HS-5 (cell line): ENCODE measurements around the gene NAA38.

Experiments used
- DNase-seq: peaks from one replicate; pipeline ENCODE4 v3.0.0-alpha.2; 2012; ENCODE audit warnings: low read depth

The NAA38 gene

DNA sequence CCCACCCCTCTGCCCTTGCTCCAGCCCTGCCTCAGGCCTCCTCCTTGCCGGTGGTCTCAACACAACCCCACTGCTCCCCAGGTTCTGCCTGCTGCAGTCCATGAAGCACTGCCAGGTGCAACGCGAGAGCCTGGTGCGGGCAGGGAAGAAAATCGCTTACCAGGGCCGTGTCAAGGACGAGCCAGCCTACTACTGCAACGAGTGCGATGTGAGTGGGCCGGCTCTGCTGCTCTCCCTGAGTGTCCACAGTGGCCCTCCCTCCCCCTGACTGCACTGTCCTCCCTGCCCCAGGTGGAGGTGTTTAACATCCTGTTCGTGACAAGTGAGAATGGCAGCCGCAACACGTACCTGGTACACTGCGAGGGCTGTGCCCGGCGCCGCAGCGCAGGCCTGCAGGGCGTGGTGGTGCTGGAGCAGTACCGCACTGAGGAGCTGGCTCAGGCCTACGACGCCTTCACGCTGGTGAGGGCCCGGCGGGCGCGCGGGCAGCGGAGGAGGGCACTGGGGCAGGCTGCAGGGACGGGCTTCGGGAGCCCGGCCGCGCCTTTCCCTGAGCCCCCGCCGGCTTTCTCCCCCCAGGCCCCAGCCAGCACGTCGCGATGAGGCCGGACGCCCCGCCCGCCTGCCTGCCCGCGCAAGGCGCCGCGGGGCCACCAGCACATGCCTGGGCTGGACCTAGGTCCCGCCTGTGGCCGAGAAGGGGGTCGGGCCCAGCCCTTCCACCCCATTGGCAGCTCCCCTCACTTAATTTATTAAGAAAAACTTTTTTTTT is 4.3 kb downstream of the NAA38 start:
- no peak for DNase-seq

DNA sequence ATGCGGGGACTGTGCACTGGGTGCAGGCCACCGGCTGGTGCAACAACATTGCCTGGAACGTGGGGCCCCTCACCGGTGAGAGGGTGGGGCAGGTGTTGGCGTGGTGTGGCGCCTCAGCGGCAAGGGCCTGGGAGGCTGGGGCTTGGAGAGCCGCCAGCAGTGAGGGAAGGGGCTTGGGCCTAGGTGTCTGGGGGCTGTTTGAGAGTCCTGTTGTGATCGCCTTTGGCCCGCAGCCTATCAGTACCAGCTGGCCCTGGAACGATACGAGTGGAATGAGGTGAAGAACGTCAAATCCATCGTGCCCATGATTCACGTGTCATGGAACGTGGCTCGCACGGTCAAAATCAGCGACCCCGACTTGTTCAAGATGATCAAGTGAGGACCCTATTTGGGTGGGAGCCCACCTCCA is 5.1 kb downstream of the NAA38 start:
- DNase-seq = no peak

DNA sequence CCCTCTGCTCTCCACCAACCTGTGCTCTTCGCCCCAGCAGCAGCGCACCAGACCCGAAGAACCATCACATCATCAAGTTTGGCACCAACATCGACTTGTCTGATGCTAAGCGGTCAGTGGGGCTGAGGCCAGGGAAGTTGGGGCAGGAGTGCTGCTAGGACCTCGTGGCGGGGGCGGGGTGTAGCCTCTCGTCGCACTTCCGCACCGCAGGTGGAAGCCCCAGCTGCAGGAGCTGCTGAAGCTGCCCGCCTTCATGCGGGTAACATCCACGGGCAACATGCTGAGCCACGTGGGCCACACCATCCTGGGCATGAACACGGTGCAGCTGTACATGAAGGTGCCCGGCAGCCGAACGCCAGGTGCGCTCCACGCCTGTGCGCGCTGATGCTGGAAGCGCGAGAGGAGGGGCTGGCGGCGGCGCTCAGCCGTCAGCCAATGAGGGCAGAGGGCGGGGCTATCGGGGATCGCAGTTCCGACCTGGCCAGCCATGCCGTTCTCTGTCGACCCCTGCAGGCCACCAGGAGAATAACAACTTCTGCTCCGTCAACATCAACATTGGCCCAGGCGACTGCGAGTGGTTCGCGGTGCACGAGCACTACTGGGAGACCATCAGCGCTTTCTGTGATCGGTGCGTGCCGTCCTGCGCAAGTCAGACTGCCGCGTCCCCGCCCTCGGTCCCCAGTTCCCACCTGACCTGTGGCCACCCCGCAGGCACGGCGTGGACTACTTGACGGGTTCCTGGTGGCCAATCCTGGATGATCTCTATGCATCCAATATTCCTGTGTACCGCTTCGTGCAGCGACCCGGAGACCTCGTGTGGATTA is 5.7 kb downstream of the NAA38 start:
- DNase-seq = no peak

DNA sequence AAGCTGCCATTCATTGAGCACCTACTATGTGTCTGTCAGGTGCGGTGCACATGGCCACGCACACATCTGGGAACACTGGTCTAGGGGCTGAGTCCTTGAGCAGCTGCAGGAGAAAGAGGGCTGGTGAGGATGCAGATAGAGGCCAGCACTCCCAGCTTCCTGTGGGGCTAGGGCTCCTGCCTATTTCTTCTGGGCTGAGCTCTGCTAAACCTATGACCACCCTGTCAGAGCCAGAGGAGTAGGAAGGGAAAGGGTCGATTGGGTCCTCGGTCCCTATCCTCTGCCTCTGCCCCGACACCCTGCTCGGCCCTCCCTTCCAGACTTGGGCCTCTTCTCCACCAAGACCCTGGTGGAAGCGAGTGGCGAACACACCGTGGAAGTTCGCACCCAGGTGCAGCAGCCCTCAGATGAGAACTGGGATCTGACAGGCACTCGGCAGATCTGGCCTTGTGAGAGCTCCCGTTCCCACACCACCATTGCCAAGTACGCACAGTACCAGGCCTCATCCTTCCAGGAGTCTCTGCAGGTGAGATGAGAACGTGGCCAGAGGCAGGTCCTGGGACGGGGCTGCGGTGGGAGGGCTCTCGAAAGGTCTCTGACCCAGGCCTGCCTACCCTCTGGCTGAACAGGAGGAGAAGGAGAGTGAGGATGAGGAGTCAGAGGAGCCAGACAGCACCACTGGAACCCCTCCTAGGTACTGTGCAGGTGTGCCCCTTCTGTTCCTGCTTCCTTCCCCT is 6.5 kb downstream of the NAA38 start:
- no peak for DNase-seq

DNA sequence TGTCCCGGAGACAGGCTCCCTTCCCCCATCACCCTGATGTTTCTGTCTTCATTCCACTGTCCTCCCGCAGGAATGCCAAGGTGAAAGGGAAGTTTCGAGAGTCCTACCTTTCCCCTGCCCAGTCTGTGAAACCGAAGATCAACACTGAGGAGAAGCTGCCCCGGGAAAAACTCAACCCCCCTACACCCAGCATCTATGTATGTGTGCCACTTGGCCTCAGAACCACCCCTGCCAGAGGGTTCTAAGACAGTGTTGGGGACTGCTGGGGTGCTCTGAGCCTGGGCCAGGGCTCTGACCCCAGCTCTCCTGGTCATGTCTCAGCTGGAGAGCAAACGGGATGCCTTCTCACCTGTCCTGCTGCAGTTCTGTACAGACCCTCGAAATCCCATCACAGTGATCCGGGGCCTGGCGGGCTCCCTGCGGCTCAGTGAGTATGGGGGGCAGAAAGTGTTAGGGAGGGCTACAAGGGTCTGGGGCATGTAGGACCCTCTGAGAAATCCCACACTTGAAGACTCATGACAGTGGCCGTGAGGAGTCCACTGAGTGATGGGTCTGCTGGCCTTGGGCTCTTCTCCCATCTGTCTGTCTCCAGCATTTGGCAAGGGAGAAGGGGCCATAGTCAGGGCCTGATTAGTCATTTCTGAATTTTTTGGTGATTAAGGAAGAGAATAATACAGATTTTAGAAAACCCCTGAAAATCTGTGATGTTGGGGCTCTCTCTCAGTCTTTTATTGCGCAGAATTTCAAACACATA is 7.4 kb downstream of the NAA38 start:
- DNase-seq = no peak

DNA sequence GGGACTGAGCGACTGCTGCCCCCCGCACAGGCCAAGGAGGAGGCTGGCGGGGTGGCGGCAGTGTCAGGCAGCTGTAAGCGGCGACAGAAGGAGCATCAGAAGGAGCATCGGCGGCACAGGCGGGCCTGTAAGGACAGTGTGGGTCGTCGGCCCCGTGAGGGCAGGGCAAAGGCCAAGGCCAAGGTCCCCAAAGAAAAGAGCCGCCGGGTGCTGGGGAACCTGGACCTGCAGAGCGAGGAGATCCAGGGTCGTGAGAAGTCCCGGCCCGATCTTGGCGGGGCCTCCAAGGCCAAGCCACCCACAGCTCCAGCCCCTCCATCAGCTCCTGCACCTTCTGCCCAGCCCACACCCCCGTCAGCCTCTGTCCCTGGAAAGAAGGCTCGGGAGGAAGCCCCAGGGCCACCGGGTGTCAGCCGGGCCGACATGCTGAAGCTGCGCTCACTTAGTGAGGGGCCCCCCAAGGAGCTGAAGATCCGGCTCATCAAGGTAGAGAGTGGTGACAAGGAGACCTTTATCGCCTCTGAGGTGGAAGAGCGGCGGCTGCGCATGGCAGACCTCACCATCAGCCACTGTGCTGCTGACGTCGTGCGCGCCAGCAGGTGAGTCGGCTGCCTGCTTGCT is 8.1 kb downstream of the NAA38 start:
- DNase-seq = no peak

DNA sequence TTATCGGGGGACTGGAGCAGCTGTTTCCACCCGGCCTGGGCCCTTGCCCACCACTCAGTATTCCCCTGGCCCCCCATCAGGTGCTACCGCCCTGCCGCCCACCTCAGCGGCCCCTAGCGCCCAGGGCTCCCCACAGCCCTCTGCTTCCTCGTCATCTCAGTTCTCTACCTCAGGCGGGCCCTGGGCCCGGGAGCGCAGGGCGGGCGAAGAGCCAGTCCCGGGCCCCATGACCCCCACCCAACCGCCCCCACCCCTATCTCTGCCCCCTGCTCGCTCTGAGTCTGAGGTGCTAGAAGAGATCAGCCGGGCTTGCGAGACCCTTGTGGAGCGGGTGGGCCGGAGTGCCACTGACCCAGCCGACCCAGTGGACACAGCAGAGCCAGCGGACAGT is 8.6 kb downstream of the NAA38 start:
- DNase-seq = no peak

DNA sequence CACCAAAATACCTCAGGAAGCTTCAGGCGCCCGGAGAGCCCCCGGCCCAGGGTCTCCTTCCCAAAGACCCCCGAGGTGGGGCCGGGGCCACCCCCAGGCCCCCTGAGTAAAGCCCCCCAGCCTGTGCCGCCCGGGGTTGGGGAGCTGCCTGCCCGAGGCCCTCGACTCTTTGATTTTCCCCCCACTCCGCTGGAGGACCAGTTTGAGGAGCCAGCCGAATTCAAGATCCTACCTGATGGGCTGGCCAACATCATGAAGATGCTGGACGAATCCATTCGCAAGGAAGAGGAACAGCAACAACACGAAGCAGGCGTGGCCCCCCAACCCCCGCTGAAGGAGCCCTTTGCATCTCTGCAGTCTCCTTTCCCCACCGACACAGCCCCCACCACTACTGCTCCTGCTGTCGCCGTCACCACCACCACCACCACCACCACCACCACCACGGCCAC is 9.2 kb downstream of the NAA38 start:
- DNase-seq = no peak

DNA sequence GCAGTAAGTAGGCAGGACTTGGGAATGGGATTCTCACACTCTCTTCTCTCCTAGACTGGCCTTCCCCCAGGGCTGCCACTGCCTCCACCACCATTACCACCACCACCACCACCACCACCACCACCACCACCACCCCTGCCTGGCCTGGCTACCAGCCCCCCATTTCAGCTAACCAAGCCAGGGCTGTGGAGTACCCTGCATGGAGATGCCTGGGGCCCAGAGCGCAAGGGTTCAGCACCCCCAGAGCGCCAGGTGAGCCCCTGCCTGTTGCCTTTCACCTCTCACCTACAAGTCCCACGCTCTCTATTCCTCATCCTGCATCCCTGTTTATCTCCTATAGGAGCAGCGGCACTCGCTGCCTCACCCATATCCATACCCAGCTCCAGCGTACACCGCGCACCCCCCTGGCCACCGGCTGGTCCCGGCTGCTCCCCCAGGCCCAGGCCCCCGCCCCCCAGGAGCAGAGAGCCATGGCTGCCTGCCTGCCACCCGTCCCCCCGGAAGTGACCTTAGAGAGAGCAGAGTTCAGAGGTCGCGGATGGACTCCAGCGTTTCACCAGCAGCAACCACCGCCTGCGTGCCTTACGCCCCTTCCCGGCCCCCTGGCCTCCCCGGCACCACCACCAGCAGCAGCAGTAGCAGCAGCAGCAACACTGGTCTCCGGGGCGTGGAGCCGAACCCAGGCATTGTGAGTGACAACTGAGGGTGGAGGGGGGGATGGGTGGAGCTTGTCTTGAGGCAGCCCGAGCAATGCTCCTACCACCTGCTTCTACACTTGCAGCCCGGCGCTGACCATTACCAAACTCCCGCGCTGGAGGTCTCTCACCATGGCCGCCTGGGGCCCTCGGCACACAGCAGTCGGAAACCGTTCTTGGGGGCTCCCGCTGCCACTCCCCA is 10.3 kb downstream of the NAA38 start:
- DNase-seq = no peak

DNA sequence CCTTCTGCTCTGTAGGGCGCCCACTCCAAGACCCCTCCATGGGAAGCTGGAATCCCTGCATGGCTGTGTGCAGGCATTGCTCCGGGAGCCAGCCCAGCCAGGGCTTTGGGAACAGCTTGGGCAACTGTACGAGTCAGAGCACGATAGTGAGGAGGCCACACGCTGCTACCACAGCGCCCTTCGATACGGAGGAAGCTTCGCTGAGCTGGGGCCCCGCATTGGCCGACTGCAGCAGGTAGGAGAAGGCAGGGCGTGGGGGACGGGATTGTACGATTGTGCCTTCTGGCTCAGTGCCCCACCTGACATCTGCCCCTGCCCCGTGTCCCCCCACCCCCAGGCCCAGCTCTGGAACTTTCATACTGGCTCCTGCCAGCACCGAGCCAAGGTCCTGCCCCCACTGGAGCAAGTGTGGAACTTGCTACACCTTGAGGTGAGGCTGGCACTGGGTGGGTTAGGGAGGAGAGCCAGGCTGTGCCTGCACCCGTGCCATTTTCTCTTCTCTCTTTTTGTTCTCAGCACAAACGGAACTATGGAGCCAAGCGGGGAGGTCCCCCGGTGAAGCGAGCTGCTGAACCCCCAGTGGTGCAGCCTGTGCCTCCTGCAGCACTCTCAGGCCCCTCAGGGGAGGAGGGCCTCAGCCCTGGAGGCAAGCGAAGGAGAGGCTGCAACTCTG is 11.2 kb downstream of the NAA38 start:
- DNase-seq = no peak

DNA sequence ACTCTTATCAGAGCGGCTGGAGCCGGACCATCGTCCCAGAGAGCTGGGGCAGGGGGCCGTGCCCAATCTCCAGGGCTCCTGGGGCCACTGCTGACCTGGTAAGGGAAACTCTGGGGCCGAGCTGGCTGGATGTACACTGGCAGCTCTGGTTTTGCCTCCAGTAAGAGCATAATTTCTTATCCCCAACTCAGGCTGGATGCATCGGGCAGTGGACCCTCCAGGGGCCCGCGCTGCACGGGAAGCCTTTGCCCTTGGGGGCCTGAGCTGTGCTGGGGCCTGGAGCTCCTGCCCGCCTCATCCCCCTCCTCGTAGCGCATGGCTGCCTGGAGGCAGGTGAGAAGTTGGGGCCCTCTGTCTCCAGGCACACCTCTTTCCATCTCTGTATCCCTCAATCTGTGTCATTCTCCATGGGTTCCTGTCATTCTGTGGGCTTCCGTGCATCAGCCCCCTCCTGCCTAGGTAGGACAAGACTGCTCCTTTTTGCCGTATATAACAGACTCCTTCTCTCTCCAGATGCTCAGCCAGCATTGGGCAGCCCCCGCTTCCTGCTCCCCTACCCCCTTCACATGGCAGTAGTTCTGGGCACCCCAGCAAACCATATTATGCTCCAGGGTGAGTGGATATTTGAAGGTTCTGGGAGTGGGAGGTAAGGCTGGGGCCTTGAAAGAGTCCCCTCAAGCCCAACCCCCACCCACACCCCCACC is 11.8 kb downstream of the NAA38 start:
- DNase-seq = no peak

DNA sequence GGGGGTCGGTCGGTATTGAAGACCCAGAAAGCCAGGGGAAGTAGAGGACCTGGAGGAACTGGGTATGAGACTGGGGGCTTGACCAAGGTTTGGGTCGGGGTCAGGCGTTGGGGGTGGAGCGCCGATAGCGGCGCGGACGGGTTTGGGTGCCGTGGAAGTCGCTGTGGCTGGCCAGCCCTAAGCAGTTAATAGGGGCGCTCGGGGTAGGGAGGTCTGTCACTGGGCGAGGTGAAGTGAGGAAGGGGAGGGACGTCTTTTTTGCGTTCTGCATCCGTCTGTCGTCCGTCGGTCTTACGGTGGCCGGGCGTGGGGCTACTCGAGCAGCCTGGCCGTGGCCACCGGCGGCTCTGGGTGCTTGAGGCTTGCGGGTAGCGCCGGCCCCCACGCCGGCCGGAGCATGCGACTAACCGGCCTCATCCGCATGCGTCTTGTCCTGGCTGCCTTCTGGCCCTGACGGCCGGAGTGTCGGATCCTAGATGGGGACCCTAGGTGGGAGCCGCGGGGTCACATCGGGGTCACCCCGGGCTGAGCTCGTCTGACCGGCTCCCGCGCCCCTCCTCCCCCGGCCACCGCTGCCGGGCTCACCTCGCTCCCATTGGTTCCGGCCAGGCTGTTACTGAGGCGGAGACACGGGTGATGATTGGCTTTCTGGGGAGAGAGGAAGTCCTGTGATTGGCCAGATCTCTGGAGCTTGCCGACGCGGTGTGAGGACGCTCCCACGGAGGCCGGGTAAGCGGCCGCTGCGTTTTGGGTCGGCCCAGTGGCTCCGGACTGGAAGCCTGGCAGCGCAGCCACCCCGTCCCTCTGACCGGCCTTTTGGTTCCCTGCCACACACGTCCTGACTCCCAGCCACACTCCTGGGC is 12.8 kb downstream of the NAA38 start:
- DNase-seq = peak; percentile 78

DNA sequence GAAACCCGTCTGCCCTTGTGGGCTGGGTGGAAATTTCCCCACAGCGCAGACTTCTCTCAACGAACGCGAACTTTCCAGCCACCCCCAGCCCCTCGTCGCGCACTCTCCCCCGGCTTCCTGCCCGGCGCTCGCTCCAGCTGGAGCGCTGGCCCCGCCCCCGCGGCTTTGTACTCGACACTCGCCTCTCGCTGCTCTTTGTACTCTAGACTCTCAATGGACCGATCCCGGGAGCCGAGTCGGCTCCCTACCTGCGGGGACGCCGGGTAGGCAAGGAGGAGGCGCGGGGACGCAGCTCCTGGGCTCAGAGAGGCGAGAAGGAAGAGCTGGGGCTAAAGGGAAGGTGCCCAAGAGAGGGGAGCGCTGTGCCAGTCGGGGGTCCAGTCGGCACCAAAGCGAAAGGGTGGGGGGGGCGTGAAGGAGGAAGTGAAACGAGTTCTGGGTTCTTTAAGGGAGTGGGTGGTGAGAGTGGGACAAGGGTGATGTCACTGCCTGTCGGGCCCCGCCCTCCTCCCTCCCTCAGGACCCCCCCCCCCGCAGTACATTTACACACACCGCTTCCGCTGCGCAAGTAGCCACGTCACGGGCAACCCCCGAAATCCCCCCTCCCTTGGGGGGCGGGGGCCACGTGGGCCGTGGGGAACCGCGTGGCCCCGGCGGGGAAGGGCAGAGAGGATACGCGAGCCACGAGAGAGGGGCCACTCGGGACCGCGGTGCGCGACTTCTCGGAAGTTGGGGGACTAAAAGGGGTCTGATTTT is 13.6 kb downstream of the NAA38 start:
- DNase-seq = no peak

DNA sequence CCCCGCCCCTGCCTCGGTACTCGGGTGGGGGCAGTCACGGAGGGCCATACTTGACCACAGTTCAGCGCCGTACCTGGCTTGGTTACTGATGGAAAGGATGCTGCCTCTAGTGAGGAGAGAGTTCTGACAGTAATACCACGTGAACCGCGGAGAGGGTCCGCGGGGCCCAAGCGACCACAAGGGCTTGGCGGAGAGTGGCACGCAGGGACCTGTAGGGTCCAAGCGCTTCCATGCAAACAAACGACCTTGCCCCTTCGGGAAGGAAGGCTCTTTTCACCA is 14.2 kb downstream of the NAA38 start:
- no peak for DNase-seq

DNA sequence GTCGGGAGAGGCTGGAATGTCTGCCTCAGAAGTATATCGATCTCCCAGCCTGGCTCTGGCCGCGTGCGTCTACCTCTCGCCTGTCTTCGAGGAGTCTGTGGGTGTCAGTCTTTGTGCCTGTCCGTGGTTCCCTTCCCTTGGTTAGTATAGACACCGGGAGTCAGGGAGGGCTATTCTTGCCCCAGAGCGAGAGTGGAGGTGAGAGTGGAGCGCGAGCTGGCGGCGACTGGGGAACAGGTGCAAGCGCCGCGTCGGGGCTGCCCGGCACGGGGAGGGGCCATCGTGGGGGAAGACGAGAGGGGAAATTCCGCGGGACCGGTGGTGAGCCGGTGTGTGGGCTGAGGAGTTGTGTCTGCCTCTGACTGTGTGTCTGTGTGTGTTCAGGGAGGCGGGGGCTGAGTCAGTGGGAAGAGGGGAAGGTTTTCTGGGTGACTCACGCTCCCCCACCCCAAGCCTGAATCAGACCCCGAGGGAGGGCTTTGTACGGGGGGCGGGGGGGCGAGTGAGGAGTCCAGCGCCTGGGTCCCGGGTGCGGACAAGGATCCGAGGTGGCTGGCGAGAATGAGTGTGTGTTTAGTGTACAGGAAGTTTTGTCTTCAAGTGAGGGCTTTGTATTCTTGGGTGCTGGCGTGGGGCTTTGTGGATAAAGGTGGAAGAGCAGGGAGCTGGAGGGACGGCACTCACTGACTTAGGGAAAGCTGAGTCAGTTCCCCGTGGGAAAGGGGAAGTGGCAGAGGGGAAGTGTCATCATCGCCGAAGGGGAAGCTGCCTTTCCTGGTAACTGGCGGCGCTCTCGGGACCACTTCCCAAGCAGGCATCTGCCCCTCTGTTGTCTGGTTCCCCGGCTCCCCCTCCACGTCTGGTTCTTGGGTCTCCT is 14.7 kb downstream of the NAA38 start:
- DNase-seq = peak; percentile 80

DNA sequence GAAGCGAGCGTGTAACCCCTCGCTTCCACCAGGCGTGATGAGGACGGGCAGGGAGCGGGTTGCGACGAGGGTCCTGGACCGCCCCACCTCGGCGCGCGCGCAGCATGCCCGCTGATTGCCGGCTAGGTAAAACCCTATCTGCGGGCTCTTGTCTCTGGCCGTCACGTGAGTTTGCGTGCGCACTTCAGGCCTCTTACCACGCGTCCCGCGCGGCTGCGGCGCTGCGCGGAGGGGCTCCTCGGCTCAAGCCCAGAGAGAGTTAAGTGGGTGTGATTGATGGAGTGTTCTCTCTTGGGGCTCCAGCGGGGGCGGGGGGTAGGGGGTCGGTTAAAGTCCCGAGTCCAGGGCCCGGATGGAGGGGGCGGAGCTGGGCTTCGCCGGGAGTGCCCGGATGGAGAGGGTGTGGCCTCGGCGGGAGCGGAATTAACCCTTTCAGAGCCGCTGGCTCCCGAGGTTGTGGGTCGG is 15.4 kb downstream of the NAA38 start:
- peak; percentile 66 for DNase-seq
